Upper lobe of right lung (tissue), 1 donor: Measurements from ENCODE around the gene KLF13. TPM values are rescaled to one million over a fixed set of nuclear protein-coding genes. Genes with fewer than 3 reads are reported as not detected.

Experiments
- ATAC-seq: fragments of 200-7000 bp; cut with Tn5 transposase; one replicate; pipeline ENCODE4 v1.9.1; 2020; ENCODE audit warnings: mild to moderate bottlenecking, moderate library complexity
- DNase-seq: peaks from one replicate; pipeline ENCODE4 v3.0.0-alpha.2; 2020
- H3K27ac ChIP-seq: fragments of 200-600 bp; one replicate; pipeline ENCODE4 v1.8.0; 2022
- H3K27me3 ChIP-seq: fragments of 200-600 bp; one replicate; pipeline ENCODE4 v1.8.0; 2022; ENCODE audit warnings: mild to moderate bottlenecking
- H3K36me3 ChIP-seq: fragments of 200-600 bp; one replicate; pipeline ENCODE4 v1.8.0; 2022
- H3K4me1 ChIP-seq: fragments of 200-600 bp; one replicate; pipeline ENCODE4 v1.8.0; 2022
- H3K4me3 ChIP-seq: fragments of 200-600 bp; one replicate; pipeline ENCODE4 v1.8.0; 2022; ENCODE audit warnings: mild to moderate bottlenecking
- H3K9me3 ChIP-seq: fragments of 200-600 bp; one replicate; pipeline ENCODE4 v1.8.0; 2022
- intact Hi-C: fragments of 100-400 bp; cut with DNase I; formaldehyde crosslinking; loops from one replicate; pipeline ENCODE4 v1.11.0; 2022
- total RNA-seq: library from RNA; stranded (reverse); fragmentation: NEBNext Ultra II Directional; extraction: Animal tissue kit (Norgen Biotek cat#: 25700); gene quantifications from one replicate; pipeline ENCODE4 v1.2.1, GENCODE V29; 2021
- TF ChIP-seq, protein P1 (sequence below): fragments of 200-600 bp; IDR thresholded peaks from one replicate; pipeline ENCODE4 v1.8.0; 2022; ENCODE audit warnings: antibody characterized with exemption
- donor health status: DM: no; HTN: yes; CAD: no; lungs with severe emphysema.

KLF13 gene
- total RNA-seq, 1 donor from 2014 or later: 176 TPM

- no peaks in the 10 kb centered on the region for H3K9me3 ChIP-seq
- TF ChIP-seq, protein P1, sequence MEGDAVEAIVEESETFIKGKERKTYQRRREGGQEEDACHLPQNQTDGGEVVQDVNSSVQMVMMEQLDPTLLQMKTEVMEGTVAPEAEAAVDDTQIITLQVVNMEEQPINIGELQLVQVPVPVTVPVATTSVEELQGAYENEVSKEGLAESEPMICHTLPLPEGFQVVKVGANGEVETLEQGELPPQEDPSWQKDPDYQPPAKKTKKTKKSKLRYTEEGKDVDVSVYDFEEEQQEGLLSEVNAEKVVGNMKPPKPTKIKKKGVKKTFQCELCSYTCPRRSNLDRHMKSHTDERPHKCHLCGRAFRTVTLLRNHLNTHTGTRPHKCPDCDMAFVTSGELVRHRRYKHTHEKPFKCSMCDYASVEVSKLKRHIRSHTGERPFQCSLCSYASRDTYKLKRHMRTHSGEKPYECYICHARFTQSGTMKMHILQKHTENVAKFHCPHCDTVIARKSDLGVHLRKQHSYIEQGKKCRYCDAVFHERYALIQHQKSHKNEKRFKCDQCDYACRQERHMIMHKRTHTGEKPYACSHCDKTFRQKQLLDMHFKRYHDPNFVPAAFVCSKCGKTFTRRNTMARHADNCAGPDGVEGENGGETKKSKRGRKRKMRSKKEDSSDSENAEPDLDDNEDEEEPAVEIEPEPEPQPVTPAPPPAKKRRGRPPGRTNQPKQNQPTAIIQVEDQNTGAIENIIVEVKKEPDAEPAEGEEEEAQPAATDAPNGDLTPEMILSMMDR: no peak
- H3K27me3 ChIP-seq: no peaks in the 10 kb centered on the region
- peak overlapping the region; percentile 88 for H3K4me3 ChIP-seq
- peaks cover 56% of the 10 kb centered on the region for H3K4me1 ChIP-seq
- no peaks in the 10 kb centered on the region for H3K36me3 ChIP-seq
- ATAC-seq (no peak), DNase-seq (peak; percentile 57)
- peak overlapping the region; percentile 94 for H3K27ac ChIP-seq
- intact Hi-C loops: no loop called here
Observed at GRCh38 chr15:31330111-31330785, 3.6 kb downstream of the KLF13 start.

DNA sequence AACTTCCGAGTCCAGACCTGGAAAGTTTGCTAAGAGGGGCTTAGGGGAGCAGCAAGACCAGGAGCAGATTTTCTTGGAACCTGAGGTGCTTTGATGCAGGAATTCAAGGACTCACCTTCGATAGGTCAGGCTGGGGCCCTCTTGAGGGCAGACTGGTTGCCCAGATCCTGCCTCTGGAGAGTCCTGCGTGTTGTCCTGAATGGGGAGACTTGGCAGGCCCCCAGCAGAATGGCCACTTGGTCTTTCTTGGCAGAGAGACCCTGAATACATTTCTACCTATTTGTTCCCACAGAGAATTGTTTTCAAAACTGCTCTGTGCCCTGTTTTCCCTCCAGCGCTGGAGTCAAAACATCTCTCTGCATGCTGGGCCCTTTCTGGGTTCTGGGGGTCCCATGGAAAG lies 4.2 kb downstream of the KLF13 start:
- intact Hi-C loops: no loop called here
- DNase-seq: peak; percentile 77

DNA sequence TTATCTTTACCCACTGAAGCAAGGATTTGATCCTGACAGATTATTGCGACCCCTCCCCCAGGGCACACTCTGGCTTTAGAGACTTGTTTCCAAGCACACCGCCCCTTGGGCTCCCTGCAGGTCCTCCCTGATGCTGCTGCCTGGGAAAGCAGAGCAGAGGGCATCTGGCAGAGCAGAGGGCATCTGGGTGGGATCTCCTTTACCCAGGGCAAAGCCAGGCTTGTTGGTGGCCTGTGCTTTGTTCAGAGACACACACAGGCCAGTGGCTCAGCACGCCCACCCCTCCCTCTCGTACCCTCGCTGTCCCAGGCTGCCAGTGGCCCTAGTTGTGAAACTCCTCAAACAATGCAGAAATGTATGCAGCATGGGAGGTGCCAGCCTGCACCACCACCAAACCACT lies 4.8 kb downstream of the KLF13 start:
- Histone ChIP-seq H3K9me3 (no peaks in the 10 kb centered on the region), H3K4me3 (peak overlapping the region; percentile 21), H3K36me3 (no peaks in the 10 kb centered on the region), H3K27me3 (no peaks in the 10 kb centered on the region), H3K27ac (peak overlapping the region; percentile 94), H3K4me1 (peaks cover 65% of the 10 kb centered on the region)
- intact Hi-C loops: no loop called here
- TF ChIP-seq, protein P1: no peak
- no peak for ATAC-seq
- peak; percentile 64 for DNase-seq

More for the DNA sequence above, 4.2 kb downstream of the KLF13 start:
- H3K4me1 ChIP-seq: peaks cover 60% of the 10 kb centered on the region
- H3K9me3 ChIP-seq: no peaks in the 10 kb centered on the region
- no peaks in the 10 kb centered on the region for H3K36me3 ChIP-seq
- ATAC-seq: no peak
- peak overlapping the region; percentile 88 for H3K4me3 ChIP-seq
- H3K27ac ChIP-seq: peak overlapping the region; percentile 94
- TF ChIP-seq, protein P1: no peak
- no peaks in the 10 kb centered on the region for H3K27me3 ChIP-seq

DNA sequence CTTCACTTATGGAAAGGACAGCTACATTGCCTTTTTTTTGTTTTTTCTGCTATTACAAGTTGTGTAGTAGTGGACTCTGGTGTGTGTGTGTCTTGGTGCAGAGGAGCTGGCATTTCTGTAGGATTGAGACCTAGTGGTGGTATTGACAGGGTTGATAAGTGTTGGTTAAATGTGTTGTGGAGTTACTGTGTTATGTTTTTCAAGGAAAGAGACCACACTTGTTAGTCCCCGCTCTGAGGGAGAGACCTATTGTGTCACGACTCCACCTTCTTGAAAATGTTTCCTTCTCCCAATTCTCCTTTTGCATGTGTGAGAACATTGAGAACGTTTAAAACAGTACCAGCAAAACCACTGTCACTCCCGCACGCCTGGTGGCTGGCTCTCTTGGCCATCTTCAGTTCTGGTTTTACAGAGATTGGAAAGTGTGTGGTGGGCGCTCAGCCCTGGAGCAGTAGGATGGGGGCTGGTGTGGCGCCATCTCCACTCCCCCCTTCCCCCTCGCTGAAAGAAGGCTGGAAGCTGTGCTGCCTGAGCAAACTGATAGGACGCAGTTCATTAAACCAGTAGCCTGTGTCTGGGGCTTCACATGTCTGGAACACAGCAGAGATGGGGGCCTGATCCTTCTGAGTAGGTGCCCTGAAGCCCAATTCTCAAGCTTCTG lies 5.5 kb downstream of the KLF13 start:
- Histone ChIP-seq H3K36me3 (no peaks in the 10 kb centered on the region), H3K27me3 (no peaks in the 10 kb centered on the region), H3K4me1 (peaks cover 73% of the 10 kb centered on the region), H3K27ac (peak overlapping the region; percentile 94), H3K9me3 (no peaks in the 10 kb centered on the region), H3K4me3 (peak overlapping the region; percentile 21)
- TF ChIP-seq, protein P1: no peak
- DNase-seq (peak; percentile 66), ATAC-seq (no peak)
- intact Hi-C loops: no loop called here

GRCh38 chr15:31332681-31333071 lies 6.0 kb downstream of the KLF13 start:
- intact Hi-C loops: no loop called here
- ATAC-seq (peak; percentile 7), DNase-seq (peak; percentile 54)
- Histone ChIP-seq H3K27me3 (no peaks in the 10 kb centered on the region), H3K9me3 (no peaks in the 10 kb centered on the region), H3K4me3 (no peak overlapping the region), H3K4me1 (peaks cover 78% of the 10 kb centered on the region), H3K27ac (peak overlapping the region; percentile 94), H3K36me3 (no peaks in the 10 kb centered on the region)
- TF ChIP-seq, protein P1: no peak
